Measurements from ENCODE around the gene SFN.

DNA sequence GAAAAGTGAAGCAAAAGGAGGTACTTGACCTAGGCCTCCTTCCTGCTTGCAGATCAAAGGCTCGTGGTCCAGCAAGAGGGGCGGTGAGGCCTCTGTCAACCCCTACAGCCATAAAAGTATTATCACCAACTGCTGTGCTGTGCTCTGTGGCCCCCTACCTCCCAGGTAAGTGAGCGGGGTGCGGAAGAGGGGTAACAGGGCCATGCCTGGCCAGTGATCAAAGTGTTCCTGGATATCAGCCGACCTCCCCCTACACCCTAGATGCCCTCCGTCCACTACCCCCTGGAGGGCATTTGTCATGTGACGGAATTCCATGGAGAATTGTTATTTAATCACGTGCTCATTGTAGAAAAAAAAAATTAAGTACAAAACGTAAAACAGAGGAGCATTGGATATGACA is 10.2 kb upstream of the SFN start:
- TF ChIP-seq, protein P1, sequence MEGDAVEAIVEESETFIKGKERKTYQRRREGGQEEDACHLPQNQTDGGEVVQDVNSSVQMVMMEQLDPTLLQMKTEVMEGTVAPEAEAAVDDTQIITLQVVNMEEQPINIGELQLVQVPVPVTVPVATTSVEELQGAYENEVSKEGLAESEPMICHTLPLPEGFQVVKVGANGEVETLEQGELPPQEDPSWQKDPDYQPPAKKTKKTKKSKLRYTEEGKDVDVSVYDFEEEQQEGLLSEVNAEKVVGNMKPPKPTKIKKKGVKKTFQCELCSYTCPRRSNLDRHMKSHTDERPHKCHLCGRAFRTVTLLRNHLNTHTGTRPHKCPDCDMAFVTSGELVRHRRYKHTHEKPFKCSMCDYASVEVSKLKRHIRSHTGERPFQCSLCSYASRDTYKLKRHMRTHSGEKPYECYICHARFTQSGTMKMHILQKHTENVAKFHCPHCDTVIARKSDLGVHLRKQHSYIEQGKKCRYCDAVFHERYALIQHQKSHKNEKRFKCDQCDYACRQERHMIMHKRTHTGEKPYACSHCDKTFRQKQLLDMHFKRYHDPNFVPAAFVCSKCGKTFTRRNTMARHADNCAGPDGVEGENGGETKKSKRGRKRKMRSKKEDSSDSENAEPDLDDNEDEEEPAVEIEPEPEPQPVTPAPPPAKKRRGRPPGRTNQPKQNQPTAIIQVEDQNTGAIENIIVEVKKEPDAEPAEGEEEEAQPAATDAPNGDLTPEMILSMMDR (IDR thresholded peaks at IDR 0.05) = no peak
- TF ChIP-seq POLR2A (IDR thresholded peaks at IDR 0.05) (no peak), EP300 (IDR thresholded peaks at IDR 0.05) (no peak)
